Measurements from ENCODE around the gene ATP2B2.

ATP2B2 gene

GRCh38 chr3:10469441-10470119 lies 35.8 kb downstream of the ATP2B2 start:
- DNase-seq (ENCODE audit: low spot score), result no peak

GRCh38 chr3:10468613-10469354 lies 36.6 kb downstream of the ATP2B2 start:
- DNase-seq (ENCODE audit: low spot score), result no peak

GRCh38 chr3:10467904-10468612 lies 37.3 kb downstream of the ATP2B2 start:
- no peak for DNase-seq (ENCODE audit: low spot score)

GRCh38 chr3:10467204-10467603 lies 38.2 kb downstream of the ATP2B2 start:
- no peak for DNase-seq (ENCODE audit: low spot score)

- no peak for DNase-seq (ENCODE audit: low spot score)
Observed at GRCh38 chr3:10466186-10466585, 39.2 kb downstream of the ATP2B2 start.

GRCh38 chr3:10465161-10465560 lies 40.2 kb downstream of the ATP2B2 start:
- DNase-seq (ENCODE audit: low spot score), result no peak

GRCh38 chr3:10463533-10464434 lies 41.6 kb downstream of the ATP2B2 start:
- no peak for DNase-seq (ENCODE audit: low spot score)

GRCh38 chr3:10462641-10463532 lies 42.5 kb downstream of the ATP2B2 start:
- no peak for DNase-seq (ENCODE audit: low spot score)

- no peak for DNase-seq (ENCODE audit: low spot score)
Observed at GRCh38 chr3:10460951-10461545, 44.3 kb downstream of the ATP2B2 start.

GRCh38 chr3:10459954-10460754 lies 45.2 kb downstream of the ATP2B2 start:
- peak; percentile 72 for DNase-seq (ENCODE audit: low spot score)

- DNase-seq (ENCODE audit: low spot score), result no peak
Observed at GRCh38 chr3:10457560-10457959, 47.8 kb downstream of the ATP2B2 start.

GRCh38 chr3:10456981-10457380 lies 48.4 kb downstream of the ATP2B2 start:
- no peak for DNase-seq (ENCODE audit: low spot score)

- DNase-seq (ENCODE audit: low spot score), result no peak
Observed at GRCh38 chr3:10455545-10455914, 49.9 kb downstream of the ATP2B2 start.

GRCh38 chr3:10454907-10455544 lies 50.4 kb downstream of the ATP2B2 start:
- no peak for DNase-seq (ENCODE audit: low spot score)

GRCh38 chr3:10453431-10454163 lies 51.8 kb downstream of the ATP2B2 start:
- no peak for DNase-seq (ENCODE audit: low spot score)

- DNase-seq (ENCODE audit: low spot score), result no peak
Observed at GRCh38 chr3:10450494-10451440, 54.6 kb downstream of the ATP2B2 start.

GRCh38 chr3:10449436-10449835 lies 56.0 kb downstream of the ATP2B2 start:
- no peak for DNase-seq (ENCODE audit: low spot score)
